HL-60 (cell line): ENCODE data around the gene ZER1.

Experiments used
- DNase-seq, 2 experiments: peaks; one replicate each; pipeline ENCODE4 v3.0.0-alpha.2; 2010 to 2020; ENCODE audit warnings: low read depth in 1 of 2, low spot score in 1 of 2
- H3K27ac ChIP-seq: fragments of 250-450 bp; sonication (Bioruptor Pico); replicated peaks from 2 replicates; pipeline ENCODE4 v1.5.1; 2020; ENCODE audit warnings: mild to moderate bottlenecking, moderate library complexity
- H3K27me3 ChIP-seq: fragments of 250-450 bp; sonication (Bioruptor Pico); 2 replicates; pipeline ENCODE4 v1.5.1; 2021; ENCODE audit warnings: mild to moderate bottlenecking, moderate library complexity; ENCODE audit not compliant: insufficient read depth, poor library complexity, severe bottlenecking
- H3K4me3 ChIP-seq: replicated peaks from 2 replicates; pipeline ENCODE4 v1.5.1; 2011; ENCODE audit warnings: mild to moderate bottlenecking, control low read depth, low read length; ENCODE audit not compliant: insufficient read depth
- GABPA ChIP-seq: IDR thresholded peaks from 2 replicates; pipeline ENCODE4 v1.6.1; 2012; ENCODE audit warnings: low read depth
- POLR2AphosphoS5 ChIP-seq: IDR thresholded peaks from 2 replicates; pipeline ENCODE4 v1.6.1; 2012; ENCODE audit warnings: low read depth
- SPI1 ChIP-seq: IDR thresholded peaks from 2 replicates; pipeline ENCODE4 v1.6.1; 2012; ENCODE audit warnings: low read depth, mild to moderate bottlenecking, borderline replicate concordance
- TF ChIP-seq, protein P1 (sequence below): IDR thresholded peaks from 2 replicates; pipeline ENCODE4 v1.6.1; 2012; ENCODE audit warnings: low read depth; ENCODE audit not compliant: insufficient replicate concordance
- TF ChIP-seq, protein P2 (sequence below): IDR thresholded peaks from one replicate; pipeline ENCODE4 v1.5.1; 2011; ENCODE audit warnings: low read length, control low read depth, inconsistent platforms; ENCODE audit not compliant: insufficient read depth

The ZER1 gene

DNA sequence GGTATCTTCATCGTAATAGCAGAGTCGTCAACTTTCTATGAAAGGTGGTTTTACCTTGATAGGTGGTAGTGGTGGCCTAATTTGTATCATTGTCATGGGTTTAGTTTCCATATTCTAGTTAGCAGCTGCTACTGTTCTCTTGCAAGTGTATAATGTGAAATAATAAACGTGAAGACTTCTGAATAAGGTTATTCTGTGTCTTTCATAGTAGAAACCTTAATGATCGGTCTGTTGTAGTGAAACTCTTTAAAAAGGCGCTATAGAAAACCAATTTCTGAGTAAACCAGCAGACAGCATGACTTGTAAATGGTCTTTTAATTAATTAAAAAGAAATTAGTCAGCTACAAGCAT lies 81.1 kb downstream of the ZER1 start:
- Histone ChIP-seq H3K27ac (peak overlapping the region; percentile 73), H3K27me3 (no peaks in the 10 kb centered on the region), H3K4me3 (peak overlapping the region; percentile 98)
- TF ChIP-seq SPI1 (no peak), POLR2AphosphoS5 (no peak), GABPA (no peak)
- TF ChIP-seq, protein P1, sequence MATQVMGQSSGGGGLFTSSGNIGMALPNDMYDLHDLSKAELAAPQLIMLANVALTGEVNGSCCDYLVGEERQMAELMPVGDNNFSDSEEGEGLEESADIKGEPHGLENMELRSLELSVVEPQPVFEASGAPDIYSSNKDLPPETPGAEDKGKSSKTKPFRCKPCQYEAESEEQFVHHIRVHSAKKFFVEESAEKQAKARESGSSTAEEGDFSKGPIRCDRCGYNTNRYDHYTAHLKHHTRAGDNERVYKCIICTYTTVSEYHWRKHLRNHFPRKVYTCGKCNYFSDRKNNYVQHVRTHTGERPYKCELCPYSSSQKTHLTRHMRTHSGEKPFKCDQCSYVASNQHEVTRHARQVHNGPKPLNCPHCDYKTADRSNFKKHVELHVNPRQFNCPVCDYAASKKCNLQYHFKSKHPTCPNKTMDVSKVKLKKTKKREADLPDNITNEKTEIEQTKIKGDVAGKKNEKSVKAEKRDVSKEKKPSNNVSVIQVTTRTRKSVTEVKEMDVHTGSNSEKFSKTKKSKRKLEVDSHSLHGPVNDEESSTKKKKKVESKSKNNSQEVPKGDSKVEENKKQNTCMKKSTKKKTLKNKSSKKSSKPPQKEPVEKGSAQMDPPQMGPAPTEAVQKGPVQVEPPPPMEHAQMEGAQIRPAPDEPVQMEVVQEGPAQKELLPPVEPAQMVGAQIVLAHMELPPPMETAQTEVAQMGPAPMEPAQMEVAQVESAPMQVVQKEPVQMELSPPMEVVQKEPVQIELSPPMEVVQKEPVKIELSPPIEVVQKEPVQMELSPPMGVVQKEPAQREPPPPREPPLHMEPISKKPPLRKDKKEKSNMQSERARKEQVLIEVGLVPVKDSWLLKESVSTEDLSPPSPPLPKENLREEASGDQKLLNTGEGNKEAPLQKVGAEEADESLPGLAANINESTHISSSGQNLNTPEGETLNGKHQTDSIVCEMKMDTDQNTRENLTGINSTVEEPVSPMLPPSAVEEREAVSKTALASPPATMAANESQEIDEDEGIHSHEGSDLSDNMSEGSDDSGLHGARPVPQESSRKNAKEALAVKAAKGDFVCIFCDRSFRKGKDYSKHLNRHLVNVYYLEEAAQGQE, result no peak
- TF ChIP-seq, protein P2, sequence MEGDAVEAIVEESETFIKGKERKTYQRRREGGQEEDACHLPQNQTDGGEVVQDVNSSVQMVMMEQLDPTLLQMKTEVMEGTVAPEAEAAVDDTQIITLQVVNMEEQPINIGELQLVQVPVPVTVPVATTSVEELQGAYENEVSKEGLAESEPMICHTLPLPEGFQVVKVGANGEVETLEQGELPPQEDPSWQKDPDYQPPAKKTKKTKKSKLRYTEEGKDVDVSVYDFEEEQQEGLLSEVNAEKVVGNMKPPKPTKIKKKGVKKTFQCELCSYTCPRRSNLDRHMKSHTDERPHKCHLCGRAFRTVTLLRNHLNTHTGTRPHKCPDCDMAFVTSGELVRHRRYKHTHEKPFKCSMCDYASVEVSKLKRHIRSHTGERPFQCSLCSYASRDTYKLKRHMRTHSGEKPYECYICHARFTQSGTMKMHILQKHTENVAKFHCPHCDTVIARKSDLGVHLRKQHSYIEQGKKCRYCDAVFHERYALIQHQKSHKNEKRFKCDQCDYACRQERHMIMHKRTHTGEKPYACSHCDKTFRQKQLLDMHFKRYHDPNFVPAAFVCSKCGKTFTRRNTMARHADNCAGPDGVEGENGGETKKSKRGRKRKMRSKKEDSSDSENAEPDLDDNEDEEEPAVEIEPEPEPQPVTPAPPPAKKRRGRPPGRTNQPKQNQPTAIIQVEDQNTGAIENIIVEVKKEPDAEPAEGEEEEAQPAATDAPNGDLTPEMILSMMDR, result no peak
- no peak for DNase-seq

DNA sequence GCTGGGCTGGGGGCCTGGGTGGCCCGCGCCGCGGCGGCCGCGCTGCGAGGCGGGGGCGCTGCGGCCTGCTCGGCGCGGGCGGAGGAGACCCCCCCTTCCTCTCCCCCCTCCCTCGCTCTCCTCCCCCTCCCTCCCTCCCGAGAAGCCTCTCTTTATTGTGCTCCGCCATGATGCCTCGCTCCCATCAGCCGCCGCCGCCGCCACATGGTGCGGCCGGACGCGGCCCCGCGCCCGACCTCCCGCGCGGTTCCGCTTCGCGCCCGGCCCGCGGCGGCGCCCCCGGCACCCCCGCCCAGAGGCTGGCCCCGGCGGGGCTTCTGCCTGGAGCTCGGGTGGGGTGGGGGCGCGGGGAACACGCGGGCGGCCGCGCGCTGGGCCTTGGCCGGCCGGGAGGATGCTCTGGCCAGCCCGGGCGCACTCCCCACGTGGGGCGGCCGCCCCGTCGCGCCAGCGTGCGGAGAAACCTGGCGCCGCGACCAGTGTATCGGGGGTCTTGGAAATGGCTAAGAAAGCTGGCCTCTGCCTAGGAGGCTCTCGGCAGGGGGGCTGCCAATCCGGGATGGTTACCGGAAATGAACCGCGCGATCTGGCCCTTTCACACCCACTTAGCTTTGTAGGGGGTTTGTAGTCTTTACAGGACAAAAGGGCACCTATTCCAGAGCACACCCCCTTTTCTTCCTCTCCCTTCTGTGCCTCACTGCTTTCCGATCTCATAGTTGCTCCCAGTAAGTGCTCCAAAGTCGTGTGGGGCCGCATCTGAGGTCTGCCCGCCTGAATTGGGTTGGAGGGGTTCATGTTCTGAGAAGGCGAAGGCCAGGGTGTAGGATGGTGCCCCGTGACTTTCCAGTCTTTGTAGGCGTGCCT lies 81.7 kb downstream of the ZER1 start:
- peak overlapping the region; percentile 73 for H3K27ac ChIP-seq
- H3K27me3 ChIP-seq, result no peaks in the 10 kb centered on the region
- peak in 1 of 2 experiments; percentile 25 for DNase-seq
- H3K4me3 ChIP-seq, result peak overlapping the region; percentile 98
- TF ChIP-seq, protein P1, result no peak

DNA sequence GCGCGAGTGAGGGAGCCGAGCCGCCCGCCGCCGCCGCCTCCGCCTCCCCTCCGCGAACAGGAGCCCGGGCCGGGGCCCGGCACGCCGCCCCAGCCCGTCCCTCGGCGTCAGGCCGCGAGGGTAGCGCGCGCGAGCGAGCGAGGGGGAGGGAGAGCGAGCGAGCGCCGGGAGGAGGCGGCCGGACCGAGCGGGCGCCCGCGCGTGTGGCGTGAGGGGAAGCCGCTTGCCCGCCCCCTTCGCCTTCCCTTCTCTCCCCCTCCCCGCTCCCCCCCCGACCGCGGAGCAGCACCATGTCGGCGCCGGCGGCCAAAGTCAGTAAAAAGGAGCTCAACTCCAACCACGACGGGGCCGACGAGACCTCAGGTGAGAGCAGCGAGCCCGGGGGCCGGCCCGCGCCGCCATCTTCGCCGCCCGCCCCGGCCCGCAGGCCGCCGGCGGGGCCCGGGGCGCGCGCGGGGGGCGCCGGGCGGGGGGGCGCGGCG lies 82.4 kb downstream of the ZER1 start:
- peak overlapping the region; percentile 41 for H3K4me3 ChIP-seq
- DNase-seq, result peak; percentile 44 to 73
- H3K27me3 ChIP-seq, result no peaks in the 10 kb centered on the region
- TF ChIP-seq, protein P1, result no peak
- TF ChIP-seq, protein P2, result no peak
- TF ChIP-seq GABPA (no peak), SPI1 (no peak), POLR2AphosphoS5 (peak; percentile 50; the same call in 1 of the 2 replicates)
- peak overlapping the region; percentile 72 for H3K27ac ChIP-seq
